KMS-11 (cell line): Measurements from ENCODE around the gene CHD9.

Experiments
- H2AFZ ChIP-seq: fragments of 200-600 bp; sonication (generic); 2 replicates; pipeline ENCODE4 v1.6.1; 2016; ENCODE audit warnings: antibody characterized with exemption, mixed run types, low read depth
- H3K27ac ChIP-seq: fragments of 200-600 bp; sonication (generic); 2 replicates; pipeline ENCODE4 v1.6.1; 2016; ENCODE audit warnings: mild to moderate bottlenecking, mixed run types
- H3K27me3 ChIP-seq: fragments of 200-600 bp; sonication (generic); 2 replicates; pipeline ENCODE4 v1.6.1; 2017; ENCODE audit warnings: mild to moderate bottlenecking, low read depth, mixed run types, moderate library complexity; ENCODE audit not compliant: insufficient read depth
- H3K36me3 ChIP-seq: fragments of 200-600 bp; sonication (generic); 2 replicates; pipeline ENCODE4 v1.6.1; 2017; ENCODE audit warnings: mild to moderate bottlenecking, mixed run types; ENCODE audit not compliant: insufficient read depth
- H3K4me1 ChIP-seq: fragments of 200-600 bp; sonication (generic); 2 replicates; pipeline ENCODE4 v1.6.1; 2016; ENCODE audit warnings: mild to moderate bottlenecking, low read depth, mixed run types; ENCODE audit not compliant: poor library complexity, severe bottlenecking
- H3K4me2 ChIP-seq: fragments of 200-600 bp; sonication (generic); 2 replicates; pipeline ENCODE4 v1.7.0; 2016; ENCODE audit warnings: mild to moderate bottlenecking, mixed run types
- H3K4me3 ChIP-seq: fragments of 200-600 bp; sonication (generic); IDR thresholded peaks from 2 replicates; pipeline ENCODE4 v1.6.1; 2017; ENCODE audit warnings: low read depth, low read length, mixed read lengths; ENCODE audit not compliant: insufficient read depth
- H3K79me2 ChIP-seq: fragments of 200-600 bp; sonication (generic); 2 replicates; pipeline ENCODE4 v1.6.1; 2016; ENCODE audit warnings: low read depth, mixed run types; ENCODE audit not compliant: insufficient read depth
- H3K9ac ChIP-seq: fragments of 200-600 bp; sonication (generic); 2 replicates; pipeline ENCODE4 v1.6.1; 2016; ENCODE audit warnings: mild to moderate bottlenecking, mixed run types
- H4K20me1 ChIP-seq: fragments of 200-600 bp; sonication (generic); 2 replicates; pipeline ENCODE4 v1.6.1; 2016; ENCODE audit warnings: mild to moderate bottlenecking, mixed run types; ENCODE audit not compliant: insufficient read depth
- CTCF ChIP-seq: fragments of 200-600 bp; sonication (generic); conservative IDR thresholded peaks from 2 replicates; pipeline ENCODE4 v1.6.1; 2017; ENCODE audit warnings: low read depth, mild to moderate bottlenecking, antibody characterized with exemption, low read length, moderate library complexity, mixed read lengths

Gene CHD9

GRCh38 chr16:53357208-53357586 lies 302.4 kb downstream of the CHD9 start:
- no peaks in the 10 kb centered on the region for H3K36me3 ChIP-seq
- H3K4me1 ChIP-seq, result no peaks in the 10 kb centered on the region
- no peak overlapping the region for H3K27ac ChIP-seq
- no peak for TF ChIP-seq CTCF
- no peaks in the 10 kb centered on the region for H3K27me3 ChIP-seq
- H2AFZ ChIP-seq, result no peak overlapping the region
- no peaks in the 10 kb centered on the region for H3K79me2 ChIP-seq
- H4K20me1 ChIP-seq, result no peaks in the 10 kb centered on the region
- H3K4me2 ChIP-seq, result no peak overlapping the region
- no peak overlapping the region for H3K9ac ChIP-seq
- no peak overlapping the region for H3K4me3 ChIP-seq

GRCh38 chr16:53357955-53358354 lies 303.2 kb downstream of the CHD9 start:
- no peaks in the 10 kb centered on the region for H4K20me1 ChIP-seq
- no peak overlapping the region for H2AFZ ChIP-seq
- H3K4me3 ChIP-seq, result no peak overlapping the region
- H3K4me1 ChIP-seq, result no peaks in the 10 kb centered on the region
- TF ChIP-seq CTCF, result no peak
- no peak overlapping the region for H3K9ac ChIP-seq
- H3K4me2 ChIP-seq, result no peak overlapping the region
- H3K27ac ChIP-seq, result no peak overlapping the region
- no peaks in the 10 kb centered on the region for H3K79me2 ChIP-seq
- H3K27me3 ChIP-seq, result no peaks in the 10 kb centered on the region
- no peaks in the 10 kb centered on the region for H3K36me3 ChIP-seq

GRCh38 chr16:53358884-53359283 lies 304.1 kb downstream of the CHD9 start:
- H3K4me3 ChIP-seq, result no peak overlapping the region
- no peak overlapping the region for H3K9ac ChIP-seq
- TF ChIP-seq CTCF, result no peak
- no peak overlapping the region for H3K27ac ChIP-seq
- no peaks in the 10 kb centered on the region for H3K4me1 ChIP-seq
- no peaks in the 10 kb centered on the region for H3K36me3 ChIP-seq
- no peaks in the 10 kb centered on the region for H4K20me1 ChIP-seq
- no peak overlapping the region for H2AFZ ChIP-seq
- H3K27me3 ChIP-seq, result no peaks in the 10 kb centered on the region
- no peaks in the 10 kb centered on the region for H3K79me2 ChIP-seq
- no peak overlapping the region for H3K4me2 ChIP-seq

GRCh38 chr16:53369921-53370320 lies 315.1 kb downstream of the CHD9 start:
- Histone ChIP-seq H3K27me3 (no peaks in the 10 kb centered on the region), H3K36me3 (no peaks in the 10 kb centered on the region), H3K27ac (no peak overlapping the region), H3K9ac (no peak overlapping the region), H3K4me3 (no peak overlapping the region), H3K4me1 (no peaks in the 10 kb centered on the region), H3K4me2 (no peak overlapping the region), H4K20me1 (no peaks in the 10 kb centered on the region), H3K79me2 (no peaks in the 10 kb centered on the region), H2AFZ (no peak overlapping the region)
- no peak for TF ChIP-seq CTCF

- TF ChIP-seq CTCF, result no peak
- Histone ChIP-seq H4K20me1 (no peaks in the 10 kb centered on the region), H3K9ac (no peak overlapping the region), H3K4me3 (no peak overlapping the region), H3K79me2 (no peaks in the 10 kb centered on the region), H3K27ac (no peak overlapping the region), H3K4me2 (no peak overlapping the region), H2AFZ (no peak overlapping the region), H3K36me3 (no peaks in the 10 kb centered on the region), H3K27me3 (no peaks in the 10 kb centered on the region), H3K4me1 (no peaks in the 10 kb centered on the region)
These were observed 316.0 kb downstream of the CHD9 start for GRCh38 chr16:53370827-53371226.
